Activated T-cell treated with anti-CD3 and anti-CD28 coated beads, Interleukin-2, amount 50 U/mL, for 4 hours (primary cell): ENCODE data around the gene TOMM22. TPM values are rescaled to one million over a fixed set of nuclear protein-coding genes. Genes with fewer than 3 reads are reported as not detected.

Source experiments
- ATAC-seq, 2 donors: fragments of 200-7000 bp; cut with Tn5 transposase; one replicate each; pipeline ENCODE4 v1.10.0; 2021
- DNase-seq: peaks from one replicate; pipeline ENCODE4 v3.0.0-alpha.2; 2020
- H3K27me3 Mint-ChIP-seq: one replicate; pipeline ENCODE4 v1.8.0; 2021; ENCODE audit warnings: low read depth, mixed read lengths
- H3K36me3 Mint-ChIP-seq: one replicate; pipeline ENCODE4 v1.8.0; 2022; ENCODE audit warnings: mixed read lengths; ENCODE audit not compliant: insufficient read depth
- H3K4me1 Mint-ChIP-seq: one replicate; pipeline ENCODE4 v1.8.0; 2021; ENCODE audit warnings: low read depth, mixed read lengths
- H3K4me3 Mint-ChIP-seq: one replicate; pipeline ENCODE4 v1.8.0; 2021; ENCODE audit warnings: mild to moderate bottlenecking, moderate library complexity, mixed read lengths
- H3K9me3 Mint-ChIP-seq: one replicate; pipeline ENCODE4 v1.8.0; 2021; ENCODE audit warnings: mixed read lengths
- total RNA-seq, 3 donors: library from RNA; stranded (reverse); gene quantifications; one replicate each; pipeline ENCODE4 v1.2.1, GENCODE V29; 2021

The TOMM22 gene
- total RNA-seq, 3 donors from 2014 or later: 247 to 280 (median 249) TPM

- H3K27me3 Mint-ChIP-seq: no peaks in the 10 kb centered on the region
- ATAC-seq (no peak), DNase-seq (no peak)
- peaks cover 10% of the 10 kb centered on the region for H3K36me3 Mint-ChIP-seq
- H3K4me3 Mint-ChIP-seq: peak overlapping the region; percentile 83
- peaks cover 55% of the 10 kb centered on the region for H3K4me1 Mint-ChIP-seq
- no peaks in the 10 kb centered on the region for H3K9me3 Mint-ChIP-seq
Observed at GRCh38 chr22:38704654-38705234, 23.0 kb downstream of the TOMM22 start.

GRCh38 chr22:38705235-38706100, 23.7 kb downstream of the TOMM22 start, which contains the start of gene GTPBP1:
Gene GTPBP1 (plus strand): TSS chr22:38705944. CDS start chr22:38705956, 12 bp downstream.
- no peaks in the 10 kb centered on the region for H3K9me3 Mint-ChIP-seq
- DNase-seq (peak; percentile 94), ATAC-seq (peak; percentile 81 to 83)
- H3K4me1 Mint-ChIP-seq: peaks cover 57% of the 10 kb centered on the region
- H3K4me3 Mint-ChIP-seq: peak within 1 kb of the TSS; percentile 92
- H3K36me3 Mint-ChIP-seq: peaks cover 15% of the 10 kb centered on the region
- H3K27me3 Mint-ChIP-seq: no peaks in the 10 kb centered on the region

GRCh38 chr22:38706101-38706900, 24.5 kb downstream of the TOMM22 start:
- H3K4me3 Mint-ChIP-seq: peak overlapping the region; percentile 92
- DNase-seq (peak; percentile 33), ATAC-seq (peak; percentile 3 to 4)
- H3K36me3 Mint-ChIP-seq: peaks cover 23% of the 10 kb centered on the region
- no peaks in the 10 kb centered on the region for H3K9me3 Mint-ChIP-seq
- H3K4me1 Mint-ChIP-seq: peaks cover 64% of the 10 kb centered on the region
- no peaks in the 10 kb centered on the region for H3K27me3 Mint-ChIP-seq

- no peaks in the 10 kb centered on the region for H3K9me3 Mint-ChIP-seq
- no peaks in the 10 kb centered on the region for H3K27me3 Mint-ChIP-seq
- peaks cover 24% of the 10 kb centered on the region for H3K36me3 Mint-ChIP-seq
- no peak for DNase-seq
- H3K4me1 Mint-ChIP-seq: peaks cover 58% of the 10 kb centered on the region
- peak overlapping the region; percentile 92 for H3K4me3 Mint-ChIP-seq
- ATAC-seq: no peak
Observed at GRCh38 chr22:38706901-38707195, 25.1 kb downstream of the TOMM22 start.

- H3K4me1 Mint-ChIP-seq: peaks cover 62% of the 10 kb centered on the region
- no peaks in the 10 kb centered on the region for H3K9me3 Mint-ChIP-seq
- H3K4me3 Mint-ChIP-seq: peak overlapping the region; percentile 92
- H3K27me3 Mint-ChIP-seq: no peaks in the 10 kb centered on the region
- DNase-seq: no peak
- H3K36me3 Mint-ChIP-seq: peaks cover 27% of the 10 kb centered on the region
- ATAC-seq: no peak
Observed at GRCh38 chr22:38707346-38707745, 25.6 kb downstream of the TOMM22 start.

GRCh38 chr22:38707984-38708383, 26.2 kb downstream of the TOMM22 start:
- Mint-ChIP-seq H3K27me3 (no peaks in the 10 kb centered on the region), H3K9me3 (no peaks in the 10 kb centered on the region), H3K36me3 (peaks cover 27% of the 10 kb centered on the region), H3K4me3 (peak overlapping the region; percentile 92), H3K4me1 (peaks cover 69% of the 10 kb centered on the region)
- ATAC-seq: no peak
- DNase-seq: no peak

- Mint-ChIP-seq H3K4me3 (no peak overlapping the region), H3K27me3 (no peaks in the 10 kb centered on the region), H3K9me3 (no peaks in the 10 kb centered on the region), H3K36me3 (peaks cover 30% of the 10 kb centered on the region), H3K4me1 (peaks cover 76% of the 10 kb centered on the region)
- ATAC-seq (no peak), DNase-seq (no peak)
Observed at GRCh38 chr22:38709306-38709705, 27.5 kb downstream of the TOMM22 start.

GRCh38 chr22:38710351-38710750, 28.6 kb downstream of the TOMM22 start:
- Mint-ChIP-seq H3K9me3 (no peaks in the 10 kb centered on the region), H3K4me3 (no peak overlapping the region), H3K36me3 (peaks cover 35% of the 10 kb centered on the region), H3K27me3 (no peaks in the 10 kb centered on the region), H3K4me1 (peaks cover 77% of the 10 kb centered on the region)
- DNase-seq (no peak), ATAC-seq (no peak)

- peaks cover 78% of the 10 kb centered on the region for H3K4me1 Mint-ChIP-seq
- no peaks in the 10 kb centered on the region for H3K27me3 Mint-ChIP-seq
- no peak overlapping the region for H3K4me3 Mint-ChIP-seq
- H3K36me3 Mint-ChIP-seq: peaks cover 35% of the 10 kb centered on the region
- ATAC-seq: no peak
- no peak for DNase-seq
- no peaks in the 10 kb centered on the region for H3K9me3 Mint-ChIP-seq
Observed at GRCh38 chr22:38710866-38711265, 29.1 kb downstream of the TOMM22 start.

GRCh38 chr22:38712486-38713207, 30.9 kb downstream of the TOMM22 start:
- Mint-ChIP-seq H3K9me3 (no peaks in the 10 kb centered on the region), H3K4me1 (peaks cover 68% of the 10 kb centered on the region), H3K36me3 (peaks cover 42% of the 10 kb centered on the region), H3K27me3 (no peaks in the 10 kb centered on the region), H3K4me3 (no peak overlapping the region)
- no peak for DNase-seq
- no peak for ATAC-seq

GRCh38 chr22:38713921-38714320, 32.2 kb downstream of the TOMM22 start:
- H3K9me3 Mint-ChIP-seq: no peaks in the 10 kb centered on the region
- DNase-seq (no peak), ATAC-seq (no peak)
- H3K4me1 Mint-ChIP-seq: peaks cover 58% of the 10 kb centered on the region
- H3K36me3 Mint-ChIP-seq: peaks cover 47% of the 10 kb centered on the region
- no peaks in the 10 kb centered on the region for H3K27me3 Mint-ChIP-seq
- H3K4me3 Mint-ChIP-seq: no peak overlapping the region

GRCh38 chr22:38715176-38715764, 33.5 kb downstream of the TOMM22 start:
- H3K9me3 Mint-ChIP-seq: no peaks in the 10 kb centered on the region
- ATAC-seq: no peak
- no peaks in the 10 kb centered on the region for H3K27me3 Mint-ChIP-seq
- no peak for DNase-seq
- H3K4me3 Mint-ChIP-seq: peak overlapping the region; percentile 38
- peaks cover 49% of the 10 kb centered on the region for H3K4me1 Mint-ChIP-seq
- peaks cover 41% of the 10 kb centered on the region for H3K36me3 Mint-ChIP-seq

- DNase-seq: no peak
- H3K4me1 Mint-ChIP-seq: peaks cover 44% of the 10 kb centered on the region
- peaks cover 35% of the 10 kb centered on the region for H3K36me3 Mint-ChIP-seq
Observed at GRCh38 chr22:38715852-38716251, 34.1 kb downstream of the TOMM22 start.

GRCh38 chr22:38716271-38716670, 34.5 kb downstream of the TOMM22 start:
- peaks cover 40% of the 10 kb centered on the region for H3K4me1 Mint-ChIP-seq
- DNase-seq: no peak
- peaks cover 31% of the 10 kb centered on the region for H3K36me3 Mint-ChIP-seq
- ATAC-seq: no peak
- H3K9me3 Mint-ChIP-seq: no peaks in the 10 kb centered on the region
- no peaks in the 10 kb centered on the region for H3K27me3 Mint-ChIP-seq
- H3K4me3 Mint-ChIP-seq: no peak overlapping the region

More at GRCh38 chr22:38715852-38716251, 34.1 kb downstream of the TOMM22 start:
- no peak for ATAC-seq
- no peak overlapping the region for H3K4me3 Mint-ChIP-seq
- H3K27me3 Mint-ChIP-seq: no peaks in the 10 kb centered on the region
- H3K9me3 Mint-ChIP-seq: no peaks in the 10 kb centered on the region
